Neuron (in vitro differentiated cells): Measurements from ENCODE around the gene MAGED4.

ENCODE experiments used
- H2AFZ ChIP-seq: one replicate; pipeline ENCODE4 v1.6.1; 2013; ENCODE audit warnings: low read depth, mild to moderate bottlenecking, inconsistent platforms, low read length, moderate library complexity
- H3K27me3 ChIP-seq: one replicate; pipeline ENCODE4 v1.6.1; 2013; ENCODE audit warnings: low read length; ENCODE audit not compliant: insufficient read depth
- H3K36me3 ChIP-seq: one replicate; pipeline ENCODE4 v1.6.1; 2013; ENCODE audit warnings: low read length; ENCODE audit not compliant: insufficient read depth
- H3K4me1 ChIP-seq: one replicate; pipeline ENCODE4 v1.6.1; 2013; ENCODE audit warnings: low read length; ENCODE audit not compliant: insufficient read depth
- H3K4me3 ChIP-seq: 2 replicates; pipeline ENCODE4 v1.5.1; 2013; ENCODE audit warnings: mild to moderate bottlenecking, low read length, moderate library complexity
- H3K9me3 ChIP-seq: one replicate; pipeline ENCODE4 v1.6.1; 2013; ENCODE audit warnings: low read length

Gene MAGED4

DNA sequence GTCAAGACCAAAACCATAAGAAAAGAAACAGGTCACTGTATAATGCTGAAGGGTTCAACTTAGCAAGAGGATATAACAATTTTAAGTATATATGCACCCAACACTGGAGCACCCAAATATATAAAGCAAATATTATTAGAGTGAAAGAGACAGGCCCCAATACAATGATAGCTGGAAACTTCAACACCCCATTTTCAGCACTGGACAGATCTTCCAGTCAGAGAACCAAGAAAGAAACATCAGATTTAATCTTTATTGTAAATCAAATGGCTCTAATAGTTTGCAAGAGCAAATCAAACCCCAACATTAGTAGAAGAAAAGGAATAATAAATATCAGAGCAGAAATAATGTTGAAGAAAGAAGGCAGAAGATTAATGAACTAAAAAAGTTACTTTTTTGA lies 36.2 kb downstream of the MAGED4 start:
- Histone ChIP-seq H3K4me1 (no peaks in the 10 kb centered on the region), H2AFZ (no peak overlapping the region), H3K36me3 (no peaks in the 10 kb centered on the region), H3K4me3 (no peak overlapping the region), H3K9me3 (no peaks in the 10 kb centered on the region), H3K27me3 (no peaks in the 10 kb centered on the region)
